Measurements from ENCODE around the gene UBB.
A peak's percentile ranks its signal among the peaks of the same experiment; 100 is the strongest.

Gene UBB

DNA sequence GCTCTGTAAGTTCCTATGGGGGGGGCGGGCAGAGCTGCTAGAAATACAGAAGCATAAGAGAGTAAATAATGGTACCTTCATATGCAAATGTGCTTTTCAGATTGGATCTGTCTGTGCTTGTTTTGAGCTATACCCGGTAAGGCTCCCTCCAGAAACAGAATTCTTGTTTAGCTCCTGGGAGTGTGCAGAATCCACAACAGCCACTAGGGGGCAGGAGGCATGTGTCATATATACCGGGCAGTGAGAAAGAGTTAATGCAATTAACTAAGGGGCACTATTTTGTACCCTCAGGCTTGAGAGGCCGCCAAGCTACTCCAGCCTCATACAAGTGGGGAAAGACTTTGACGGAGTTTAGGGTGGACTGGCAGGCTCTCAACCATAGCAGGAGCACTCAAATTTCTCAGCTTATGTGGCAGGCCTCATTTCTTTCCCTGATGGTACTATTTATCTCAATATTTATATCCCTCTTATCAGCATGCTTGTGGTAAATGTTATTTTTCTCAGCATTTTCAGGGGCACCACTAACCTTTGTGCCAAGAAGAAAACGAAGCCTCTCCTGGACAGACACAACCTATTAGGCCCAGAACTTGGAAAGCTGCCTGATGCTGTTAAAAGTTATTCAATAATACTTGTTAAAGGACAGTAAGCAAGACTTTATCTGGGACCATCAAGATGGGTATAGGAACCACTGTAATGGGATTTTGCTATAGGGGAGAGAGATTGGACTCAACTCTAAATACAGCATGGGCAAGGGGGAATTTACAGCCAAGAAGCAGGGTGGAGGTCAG is 16.9 kb upstream of the UBB start:
- DNase-seq (ENCODE audit: low read depth in 1 of 2, low spot score in 1 of 2), result peak in 1 of 2 experiments; percentile 56

DNA sequence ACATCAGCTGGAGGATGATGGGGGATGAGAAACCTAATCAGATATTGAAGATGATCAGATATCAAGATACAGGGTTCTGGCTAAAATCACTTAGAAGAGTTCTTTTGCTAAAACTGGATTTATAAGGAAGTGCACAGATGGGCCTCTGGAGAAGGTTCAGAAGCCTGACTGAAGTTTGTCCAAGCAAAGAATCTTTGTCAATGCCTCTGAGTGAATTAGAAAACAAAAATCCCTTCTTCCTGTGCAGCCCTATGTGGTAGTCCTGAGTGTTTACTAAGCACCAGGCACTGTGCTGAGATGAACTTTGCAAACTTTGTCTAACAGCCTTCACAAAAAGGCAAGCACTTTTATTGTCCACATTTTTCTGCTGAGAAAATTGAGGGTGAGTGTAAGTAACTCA is 16.3 kb upstream of the UBB start:
- Histone ChIP-seq H3K4me3 (replicated peaks; ENCODE audit: insufficient read depth, low read length) (no peak overlapping the region), H3K27me3 (ENCODE audit: insufficient read depth, poor library complexity, severe bottlenecking) (no peaks in the 10 kb centered on the region), H3K27ac (replicated peaks) (no peak overlapping the region)
- no peak for DNase-seq (ENCODE audit: low read depth in 1 of 2, low spot score in 1 of 2)
- no peak; the same call in 1 of the 2 replicates for TF ChIP-seq SPI1 (IDR thresholded peaks at IDR 0.05; ENCODE audit: borderline replicate concordance, low read depth)
- TF ChIP-seq, protein P1, sequence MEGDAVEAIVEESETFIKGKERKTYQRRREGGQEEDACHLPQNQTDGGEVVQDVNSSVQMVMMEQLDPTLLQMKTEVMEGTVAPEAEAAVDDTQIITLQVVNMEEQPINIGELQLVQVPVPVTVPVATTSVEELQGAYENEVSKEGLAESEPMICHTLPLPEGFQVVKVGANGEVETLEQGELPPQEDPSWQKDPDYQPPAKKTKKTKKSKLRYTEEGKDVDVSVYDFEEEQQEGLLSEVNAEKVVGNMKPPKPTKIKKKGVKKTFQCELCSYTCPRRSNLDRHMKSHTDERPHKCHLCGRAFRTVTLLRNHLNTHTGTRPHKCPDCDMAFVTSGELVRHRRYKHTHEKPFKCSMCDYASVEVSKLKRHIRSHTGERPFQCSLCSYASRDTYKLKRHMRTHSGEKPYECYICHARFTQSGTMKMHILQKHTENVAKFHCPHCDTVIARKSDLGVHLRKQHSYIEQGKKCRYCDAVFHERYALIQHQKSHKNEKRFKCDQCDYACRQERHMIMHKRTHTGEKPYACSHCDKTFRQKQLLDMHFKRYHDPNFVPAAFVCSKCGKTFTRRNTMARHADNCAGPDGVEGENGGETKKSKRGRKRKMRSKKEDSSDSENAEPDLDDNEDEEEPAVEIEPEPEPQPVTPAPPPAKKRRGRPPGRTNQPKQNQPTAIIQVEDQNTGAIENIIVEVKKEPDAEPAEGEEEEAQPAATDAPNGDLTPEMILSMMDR (IDR thresholded peaks at IDR 0.05; ENCODE audit: insufficient read depth, low read length), result no peak
- no peak for TF ChIP-seq POLR2AphosphoS5 (IDR thresholded peaks at IDR 0.05; ENCODE audit: low read depth)
- TF ChIP-seq GABPA (IDR thresholded peaks at IDR 0.05; ENCODE audit: low read depth), result no peak
- TF ChIP-seq, protein P2, sequence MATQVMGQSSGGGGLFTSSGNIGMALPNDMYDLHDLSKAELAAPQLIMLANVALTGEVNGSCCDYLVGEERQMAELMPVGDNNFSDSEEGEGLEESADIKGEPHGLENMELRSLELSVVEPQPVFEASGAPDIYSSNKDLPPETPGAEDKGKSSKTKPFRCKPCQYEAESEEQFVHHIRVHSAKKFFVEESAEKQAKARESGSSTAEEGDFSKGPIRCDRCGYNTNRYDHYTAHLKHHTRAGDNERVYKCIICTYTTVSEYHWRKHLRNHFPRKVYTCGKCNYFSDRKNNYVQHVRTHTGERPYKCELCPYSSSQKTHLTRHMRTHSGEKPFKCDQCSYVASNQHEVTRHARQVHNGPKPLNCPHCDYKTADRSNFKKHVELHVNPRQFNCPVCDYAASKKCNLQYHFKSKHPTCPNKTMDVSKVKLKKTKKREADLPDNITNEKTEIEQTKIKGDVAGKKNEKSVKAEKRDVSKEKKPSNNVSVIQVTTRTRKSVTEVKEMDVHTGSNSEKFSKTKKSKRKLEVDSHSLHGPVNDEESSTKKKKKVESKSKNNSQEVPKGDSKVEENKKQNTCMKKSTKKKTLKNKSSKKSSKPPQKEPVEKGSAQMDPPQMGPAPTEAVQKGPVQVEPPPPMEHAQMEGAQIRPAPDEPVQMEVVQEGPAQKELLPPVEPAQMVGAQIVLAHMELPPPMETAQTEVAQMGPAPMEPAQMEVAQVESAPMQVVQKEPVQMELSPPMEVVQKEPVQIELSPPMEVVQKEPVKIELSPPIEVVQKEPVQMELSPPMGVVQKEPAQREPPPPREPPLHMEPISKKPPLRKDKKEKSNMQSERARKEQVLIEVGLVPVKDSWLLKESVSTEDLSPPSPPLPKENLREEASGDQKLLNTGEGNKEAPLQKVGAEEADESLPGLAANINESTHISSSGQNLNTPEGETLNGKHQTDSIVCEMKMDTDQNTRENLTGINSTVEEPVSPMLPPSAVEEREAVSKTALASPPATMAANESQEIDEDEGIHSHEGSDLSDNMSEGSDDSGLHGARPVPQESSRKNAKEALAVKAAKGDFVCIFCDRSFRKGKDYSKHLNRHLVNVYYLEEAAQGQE (IDR thresholded peaks at IDR 0.05; ENCODE audit: insufficient replicate concordance, low read depth), result no peak

More for the DNA sequence above, 16.9 kb upstream of the UBB start:
- Histone ChIP-seq H3K27ac (replicated peaks) (no peak overlapping the region), H3K27me3 (ENCODE audit: insufficient read depth, poor library complexity, severe bottlenecking) (no peaks in the 10 kb centered on the region), H3K4me3 (replicated peaks; ENCODE audit: insufficient read depth, low read length) (no peak overlapping the region)
- TF ChIP-seq, protein P2 (IDR thresholded peaks at IDR 0.05; ENCODE audit: insufficient replicate concordance, low read depth), result no peak
- TF ChIP-seq, protein P1 (IDR thresholded peaks at IDR 0.05; ENCODE audit: insufficient read depth, low read length), result peak; percentile 61
- TF ChIP-seq POLR2AphosphoS5 (IDR thresholded peaks at IDR 0.05; ENCODE audit: low read depth), result no peak

DNA sequence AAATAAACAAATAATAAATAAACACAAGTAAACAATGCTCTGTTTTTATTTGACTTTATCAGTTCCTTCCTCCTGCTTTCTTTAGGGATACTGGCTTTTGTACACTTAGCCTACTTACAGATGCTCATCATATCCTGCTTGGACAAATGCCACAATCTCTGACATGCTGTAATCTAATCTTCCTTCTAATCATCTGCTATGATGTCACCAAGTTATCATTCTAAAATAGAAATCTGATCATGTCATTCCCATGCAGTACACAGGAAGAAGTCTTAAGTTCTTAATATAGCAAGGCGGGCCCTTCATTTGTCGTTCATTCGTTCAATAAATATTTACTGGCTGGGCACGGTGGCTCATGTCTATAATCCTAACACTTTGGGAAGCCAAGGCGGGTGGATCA is 9.1 kb upstream of the UBB start:
- Histone ChIP-seq H3K27ac (replicated peaks) (no peak overlapping the region), H3K4me3 (replicated peaks; ENCODE audit: insufficient read depth, low read length) (no peak overlapping the region), H3K27me3 (ENCODE audit: insufficient read depth, poor library complexity, severe bottlenecking) (no peaks in the 10 kb centered on the region)
- no peak for TF ChIP-seq SPI1 (IDR thresholded peaks at IDR 0.05; ENCODE audit: borderline replicate concordance, low read depth)
- TF ChIP-seq POLR2AphosphoS5 (IDR thresholded peaks at IDR 0.05; ENCODE audit: low read depth), result no peak
- no peak for TF ChIP-seq GABPA (IDR thresholded peaks at IDR 0.05; ENCODE audit: low read depth)
- DNase-seq (ENCODE audit: low read depth in 1 of 2, low spot score in 1 of 2), result no peak

DNA sequence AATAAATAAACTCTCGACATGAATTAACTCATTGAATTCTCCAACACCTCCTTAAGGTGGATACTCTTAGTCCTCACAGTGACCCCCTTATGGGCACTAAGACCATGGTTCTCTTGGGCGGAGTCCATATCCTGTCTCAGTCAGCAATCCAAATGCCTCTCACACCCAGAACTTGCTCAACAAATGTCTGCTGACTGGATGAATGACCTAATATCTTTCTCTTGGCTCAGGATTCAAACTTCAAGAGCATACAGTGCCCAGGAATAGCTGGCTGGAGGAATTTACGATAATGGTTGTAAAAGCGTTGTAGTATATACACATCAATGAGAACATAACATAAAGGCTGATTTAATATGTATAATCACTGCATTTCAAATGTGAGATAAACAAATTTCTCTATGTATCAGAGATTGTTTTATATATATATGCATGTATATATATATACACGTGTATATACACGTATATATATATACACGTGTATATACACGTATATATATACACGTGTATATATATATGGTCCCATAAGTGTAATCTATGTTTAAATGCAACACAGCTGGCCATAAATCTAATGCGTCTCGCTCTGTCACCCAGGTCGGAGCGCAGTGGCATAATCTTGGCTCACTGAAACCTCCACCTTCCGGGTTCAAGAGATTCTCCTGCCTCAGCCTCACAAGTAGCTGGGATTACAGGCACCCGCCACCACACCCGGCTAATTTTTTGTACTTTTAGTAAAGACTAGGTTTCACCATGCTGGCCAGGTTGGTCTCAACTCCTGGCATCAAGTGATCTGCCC is 6.5 kb upstream of the UBB start:
- no peak overlapping the region for H3K4me3 ChIP-seq (replicated peaks; ENCODE audit: insufficient read depth, low read length)
- no peaks in the 10 kb centered on the region for H3K27me3 ChIP-seq (ENCODE audit: insufficient read depth, poor library complexity, severe bottlenecking)
- DNase-seq (ENCODE audit: low read depth in 1 of 2, low spot score in 1 of 2), result no peak
- no peak overlapping the region for H3K27ac ChIP-seq (replicated peaks)
- TF ChIP-seq SPI1 (IDR thresholded peaks at IDR 0.05; ENCODE audit: borderline replicate concordance, low read depth) (no peak), GABPA (IDR thresholded peaks at IDR 0.05; ENCODE audit: low read depth) (no peak), POLR2AphosphoS5 (IDR thresholded peaks at IDR 0.05; ENCODE audit: low read depth) (no peak)
- TF ChIP-seq, protein P2 (IDR thresholded peaks at IDR 0.05; ENCODE audit: insufficient replicate concordance, low read depth), result no peak
- TF ChIP-seq, protein P1 (IDR thresholded peaks at IDR 0.05; ENCODE audit: insufficient read depth, low read length), result no peak
